GM19438 (cell line): ENCODE data around the gene OR52W1.
A peak's percentile ranks its signal among the peaks of the same experiment; 100 is the strongest.

Experiments used
- ATAC-seq: cut with Tn5 transposase; IDR thresholded peaks from one replicate; pipeline ENCODE4 v1.9.1; 2021; ENCODE audit warnings: low read depth; ENCODE audit not compliant: unreplicated experiment

OR52W1 gene

DNA sequence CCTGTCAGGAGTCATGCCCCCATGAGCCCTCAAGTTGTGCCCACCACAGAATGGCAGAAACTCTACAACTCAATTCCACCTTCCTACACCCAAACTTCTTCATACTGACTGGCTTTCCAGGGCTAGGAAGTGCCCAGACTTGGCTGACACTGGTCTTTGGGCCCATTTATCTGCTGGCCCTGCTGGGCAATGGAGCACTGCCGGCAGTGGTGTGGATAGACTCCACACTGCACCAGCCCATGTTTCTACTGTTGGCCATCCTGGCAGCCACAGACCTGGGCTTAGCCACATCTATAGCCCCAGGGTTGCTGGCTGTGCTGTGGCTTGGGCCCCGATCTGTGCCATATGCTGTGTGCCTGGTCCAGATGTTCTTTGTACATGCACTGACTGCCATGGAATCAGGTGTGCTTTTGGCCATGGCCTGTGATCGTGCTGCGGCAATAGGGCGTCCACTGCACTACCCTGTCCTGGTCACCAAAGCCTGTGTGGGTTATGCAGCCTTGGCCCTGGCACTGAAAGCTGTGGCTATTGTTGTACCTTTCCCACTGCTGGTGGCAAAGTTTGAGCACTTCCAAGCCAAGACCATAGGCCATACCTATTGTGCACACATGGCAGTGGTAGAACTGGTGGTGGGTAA is at the start of gene OR52W1:
Gene OR52W1 (plus strand): TSS at position 51 of the 637 bp plus-strand sequence. CDS start 0 bp downstream, at position 51.
- no peak for ATAC-seq

GRCh38 chr11:6151117-6151516 is 47.9 kb upstream of the OR52W1 start:
- no peak for ATAC-seq

GRCh38 chr11:6152126-6152525 is 46.9 kb upstream of the OR52W1 start:
- no peak for ATAC-seq

- ATAC-seq: no peak
Measured at GRCh38 chr11:6156628-6157359, 42.2 kb upstream of the OR52W1 start.

DNA sequence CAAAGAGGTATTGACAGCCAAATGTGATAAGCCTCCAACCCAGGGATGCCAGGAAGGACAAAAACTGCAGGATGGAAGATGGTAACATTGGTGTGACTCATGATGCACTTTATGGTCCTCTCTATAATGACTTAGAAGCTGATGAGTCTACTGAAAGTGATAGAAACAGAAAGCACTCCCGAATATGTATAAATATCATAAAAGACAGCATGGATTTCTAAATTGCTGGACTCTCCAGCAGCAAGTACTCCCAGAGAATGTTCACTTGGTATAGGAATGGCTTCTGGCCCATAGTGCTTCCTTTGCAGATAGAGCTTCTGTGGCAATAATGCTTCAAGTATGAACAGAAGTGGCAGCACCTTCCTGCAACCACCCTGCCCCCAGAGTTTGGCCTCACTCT is 28.8 kb upstream of the OR52W1 start, which contains the start of gene OR52B2:
Gene OR52B2 (minus strand): TSS at position 101 of the 400 bp plus-strand sequence. CDS start 0 bp downstream, at position 101.
- ATAC-seq: no peak

GRCh38 chr11:6175440-6175839 is 23.6 kb upstream of the OR52W1 start:
- ATAC-seq: no peak

DNA sequence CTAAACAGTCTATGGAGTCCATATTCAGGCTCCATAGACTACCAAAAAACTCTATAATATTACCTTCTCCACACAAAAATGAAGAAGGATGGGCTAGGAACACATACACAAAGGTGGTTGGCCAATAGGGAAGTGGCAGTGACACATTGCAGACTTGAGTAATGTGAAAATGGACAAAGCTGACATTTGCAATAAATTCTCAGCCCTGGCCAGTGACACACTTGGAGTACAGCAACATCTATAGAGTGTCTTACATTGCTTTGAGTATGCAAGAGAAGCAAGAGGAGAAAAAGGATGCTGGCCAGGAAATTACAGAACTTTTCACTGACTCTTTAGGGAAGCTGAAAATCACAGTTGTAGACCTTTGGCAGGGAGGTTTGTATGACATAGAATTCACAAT is 7.3 kb upstream of the OR52W1 start:
- ATAC-seq: no peak

DNA sequence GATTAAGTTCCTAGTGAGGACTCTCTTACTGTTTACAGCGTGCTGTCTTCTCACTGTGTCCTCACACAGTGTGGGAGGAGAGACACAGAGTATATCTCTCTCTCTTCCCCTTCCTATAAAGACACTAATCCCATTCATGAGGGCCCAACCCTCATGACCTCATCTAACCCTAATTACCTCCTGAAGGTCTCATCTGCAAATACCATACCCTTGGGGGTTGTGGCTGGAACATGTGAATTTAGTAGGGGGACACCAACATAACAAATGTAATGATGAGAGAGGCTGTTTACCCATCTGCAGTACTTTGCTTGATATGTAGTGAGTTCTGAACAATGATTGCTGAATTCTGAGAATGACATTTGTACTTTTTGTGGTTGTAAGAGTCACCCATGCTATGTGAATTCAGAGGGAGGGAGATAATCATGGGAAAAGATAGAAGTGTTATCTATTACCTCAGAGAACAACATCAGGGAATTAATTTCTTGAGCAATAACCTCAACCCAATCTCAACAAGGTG is 4.9 kb upstream of the OR52W1 start:
- ATAC-seq: no peak

GRCh38 chr11:6196396-6196795 is 2.6 kb upstream of the OR52W1 start:
- ATAC-seq: no peak

GRCh38 chr11:6197466-6198200 is 1.4 kb upstream of the OR52W1 start:
- ATAC-seq: no peak

DNA sequence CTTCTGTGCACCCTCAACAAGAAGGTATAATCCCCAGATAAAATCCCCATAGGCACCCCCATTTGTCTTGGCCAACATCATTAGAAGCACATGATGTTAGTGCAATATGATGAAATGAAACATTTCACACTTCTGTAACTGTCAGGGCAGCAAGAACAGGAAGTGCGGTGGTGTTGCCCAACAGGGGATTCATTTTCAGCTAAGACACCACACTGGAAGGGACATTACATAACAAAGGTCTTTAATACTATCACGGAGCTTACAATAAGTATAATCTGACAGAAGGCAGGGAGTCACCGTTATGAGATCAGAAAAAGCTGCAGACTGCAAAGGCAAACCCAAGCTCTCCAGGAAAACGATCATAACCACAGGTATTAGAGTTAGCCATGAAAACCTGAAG is 2.0 kb downstream of the OR52W1 start:
- ATAC-seq: no peak

DNA sequence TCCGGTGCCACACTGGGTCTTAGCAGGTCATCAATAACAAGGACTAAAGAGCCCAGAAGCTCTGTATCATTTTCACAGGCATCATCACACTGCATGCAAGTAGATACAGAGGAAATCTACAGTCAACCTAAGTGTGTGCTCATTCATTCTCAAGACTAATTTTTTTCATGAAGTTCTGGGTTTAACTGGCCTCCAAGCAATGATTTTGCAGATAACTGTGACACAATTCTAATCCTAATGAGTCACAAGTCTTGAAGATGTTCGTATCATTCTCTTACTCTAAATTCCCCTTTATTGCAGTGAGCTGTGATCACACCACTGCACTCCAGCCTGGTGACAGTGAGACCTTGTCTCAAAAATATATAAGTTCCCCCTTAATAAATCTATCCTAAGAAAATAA is 2.5 kb downstream of the OR52W1 start:
- ATAC-seq: no peak

DNA sequence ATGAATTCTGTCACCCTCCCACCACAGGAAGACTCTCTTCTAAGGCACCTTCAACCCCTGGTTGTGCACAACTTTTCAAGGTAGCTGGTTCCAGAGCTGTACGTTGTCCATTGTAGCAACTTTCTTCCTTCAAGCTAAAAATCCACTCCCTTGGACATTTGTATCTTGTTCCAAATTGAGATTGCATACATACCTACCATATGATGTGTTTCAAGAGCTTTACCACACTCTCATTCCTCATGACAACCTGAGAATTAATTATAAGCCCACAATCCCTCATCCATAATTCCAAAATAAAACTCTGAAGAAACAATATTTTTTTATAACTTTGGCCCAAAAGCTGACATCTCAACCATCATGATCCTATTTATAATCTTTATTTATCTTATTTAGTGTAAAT is 3.0 kb downstream of the OR52W1 start:
- no peak for ATAC-seq

DNA sequence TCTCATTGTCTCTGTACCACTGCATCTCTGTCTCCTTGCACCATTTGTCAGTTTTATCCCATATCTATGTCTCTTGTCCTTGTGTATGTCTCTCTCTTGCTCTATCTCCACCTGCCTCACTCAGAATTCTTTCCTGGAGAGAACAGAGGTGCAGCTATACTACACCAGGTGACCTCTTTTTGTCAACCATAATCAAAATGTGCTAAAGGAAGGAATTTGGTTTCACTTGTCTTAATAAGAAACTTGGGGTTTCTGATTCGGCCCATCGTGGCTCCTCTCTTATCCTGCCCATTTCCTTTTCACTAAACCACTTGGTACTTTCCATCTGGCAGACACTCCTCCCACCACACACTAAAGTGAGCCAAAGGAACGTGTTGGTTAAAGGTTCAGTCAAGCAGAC is 4.3 kb downstream of the OR52W1 start:
- peak; percentile 90 for ATAC-seq

- ATAC-seq: no peak
Measured at GRCh38 chr11:6204706-6205105, 5.7 kb downstream of the OR52W1 start.

DNA sequence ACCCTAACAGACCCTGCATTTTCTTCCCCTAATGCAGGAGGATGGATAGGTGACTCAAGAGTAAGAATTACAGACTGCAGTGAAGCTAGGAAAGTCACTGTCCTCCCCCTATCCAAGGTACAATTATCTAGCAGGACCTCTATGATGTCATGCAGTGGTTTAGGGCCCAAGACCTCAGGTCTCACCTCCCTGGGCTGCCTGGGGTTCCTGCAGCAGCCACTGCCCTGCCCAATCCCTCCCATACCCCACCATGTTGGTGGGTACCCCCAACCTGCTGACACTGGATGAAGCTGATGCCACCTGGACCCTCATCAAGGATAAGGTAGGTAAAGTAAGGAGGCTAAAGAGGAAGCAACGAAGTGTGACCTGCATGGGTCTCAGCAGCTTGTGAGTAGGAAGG is 6.3 kb downstream of the OR52W1 start, which contains the start of gene C11orf42:
Gene C11orf42 (plus strand): TSS at position 192 of the 400 bp plus-strand sequence. CDS start 59 bp downstream, at position 251.
- ATAC-seq: no peak

DNA sequence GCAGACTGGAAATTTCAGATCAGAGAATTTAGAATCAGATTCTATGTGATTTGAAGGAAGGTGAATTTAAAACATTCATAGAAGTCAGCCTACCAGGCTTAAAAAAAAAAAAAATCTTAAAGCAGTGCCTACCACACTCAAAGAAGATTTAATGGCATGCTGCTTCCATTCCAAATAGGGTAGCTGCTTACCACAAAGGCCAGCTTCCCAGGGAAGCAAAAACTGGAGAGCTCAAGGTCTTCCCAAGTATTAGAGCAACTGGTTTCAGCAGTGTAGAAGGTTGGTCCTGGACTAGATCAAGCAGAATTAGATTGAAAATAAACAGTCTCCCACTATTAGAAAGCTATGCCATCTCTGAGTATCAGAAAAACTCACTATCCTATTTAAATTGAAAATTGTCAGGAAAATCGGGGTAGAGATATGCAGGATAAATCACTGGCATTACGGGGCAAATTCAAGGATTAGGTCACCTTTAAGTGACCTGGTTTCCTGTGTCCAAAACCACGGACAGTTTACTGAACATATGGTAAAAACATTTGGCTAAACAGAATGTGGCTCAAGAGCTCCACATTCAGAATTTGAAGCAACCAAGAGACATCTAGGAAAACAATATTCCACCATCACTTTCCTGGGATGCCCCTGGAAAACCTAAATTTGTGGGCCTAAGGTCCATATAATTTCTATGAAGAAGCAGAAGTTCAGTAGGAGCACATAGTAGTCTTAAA is 7.6 kb downstream of the OR52W1 start:
- no peak for ATAC-seq

DNA sequence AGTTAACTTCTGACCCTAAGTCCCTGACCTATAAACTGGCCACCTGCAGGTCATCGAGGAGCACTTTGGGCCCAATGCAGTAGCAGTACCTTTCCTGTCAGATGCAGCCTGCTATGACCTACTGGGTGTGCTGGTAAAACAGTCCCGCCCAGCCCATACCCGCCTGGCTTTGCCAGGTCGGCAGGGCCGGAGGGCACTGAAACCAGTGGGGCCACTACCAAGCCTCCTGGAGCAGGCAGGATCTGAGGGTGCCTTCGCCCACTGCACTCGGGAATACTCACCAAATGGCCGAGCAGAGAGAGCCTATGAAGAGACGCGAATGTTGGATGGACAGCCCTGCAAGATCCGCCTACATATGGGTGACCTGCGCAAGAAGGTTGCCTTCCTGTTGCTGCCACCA is 10.8 kb downstream of the OR52W1 start:
- no peak for ATAC-seq

- ATAC-seq: no peak
Measured at GRCh38 chr11:6210274-6210955, 11.4 kb downstream of the OR52W1 start.

DNA sequence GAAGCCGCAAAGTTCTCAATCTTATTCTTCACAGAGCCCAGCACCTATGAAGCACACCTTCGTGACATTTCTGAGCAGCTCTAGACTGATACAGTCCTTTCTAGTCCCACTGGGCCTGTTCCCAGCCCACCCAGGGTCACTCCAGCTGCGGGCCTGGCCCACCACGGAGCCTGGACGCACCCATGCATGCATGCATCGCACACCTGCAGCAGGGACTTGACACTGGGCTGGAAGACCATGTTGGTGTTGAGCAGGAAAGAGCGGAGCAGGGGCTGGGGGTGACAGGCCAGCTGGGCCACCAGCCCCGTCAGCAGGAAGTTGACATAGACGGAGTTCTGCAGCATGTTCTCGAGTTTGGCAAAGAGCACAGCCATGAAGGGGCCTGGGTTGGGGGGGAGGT is 15.5 kb downstream of the OR52W1 start:
- ATAC-seq: no peak
